KOPT-K1 (cell line): ENCODE results near the gene FAM136A.

ENCODE experiments used
- H3K27ac ChIP-seq: fragments of 200-600 bp; sonication (generic); 2 replicates; pipeline ENCODE4 v1.5.1; 2016; ENCODE audit warnings: antibody characterized with exemption, mild to moderate bottlenecking, low read depth, low read length; ENCODE audit not compliant: poor library complexity, severe bottlenecking
- H3K36me3 ChIP-seq: fragments of 200-600 bp; sonication (generic); 2 replicates; pipeline ENCODE4 v1.5.1; 2017; ENCODE audit warnings: antibody characterized with exemption, mild to moderate bottlenecking, low read length, moderate library complexity; ENCODE audit not compliant: insufficient read depth
- H3K9me3 ChIP-seq: fragments of 200-600 bp; sonication (generic); 2 replicates; pipeline ENCODE4 v1.5.1; 2017; ENCODE audit warnings: antibody characterized with exemption, low read length, mild to moderate bottlenecking; ENCODE audit not compliant: insufficient read depth, poor library complexity, severe bottlenecking

FAM136A gene

GRCh38 chr2:70258532-70258875 is 43.4 kb downstream of the FAM136A start:
- Histone ChIP-seq H3K36me3 (peaks cover 31% of the 10 kb centered on the region), H3K9me3 (no peaks in the 10 kb centered on the region), H3K27ac (peak overlapping the region; percentile 68)

- Histone ChIP-seq H3K36me3 (peaks cover 9% of the 10 kb centered on the region), H3K9me3 (no peaks in the 10 kb centered on the region), H3K27ac (no peak overlapping the region)
Measured at GRCh38 chr2:70255637-70256314, 46.1 kb downstream of the FAM136A start.

DNA sequence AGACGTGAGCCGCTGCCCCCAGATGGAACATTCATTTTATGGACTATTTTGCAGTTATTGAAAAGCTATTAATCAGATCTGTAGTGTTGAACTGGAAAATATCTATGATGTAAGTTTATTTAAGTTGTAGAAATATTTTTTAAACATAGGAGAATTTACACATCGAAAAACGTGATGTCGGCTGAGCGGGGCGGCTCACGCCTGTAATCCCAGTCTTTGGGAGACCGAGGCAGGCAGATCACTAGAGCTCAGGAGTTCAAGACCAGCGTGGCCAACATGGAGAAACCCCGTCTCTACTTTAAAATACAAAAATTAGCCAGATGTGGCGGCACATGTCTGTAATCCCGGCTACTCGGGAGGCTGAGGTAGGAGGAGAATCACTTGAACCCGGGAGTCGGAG is 51.4 kb downstream of the FAM136A start:
- Histone ChIP-seq H3K27ac (no peak overlapping the region), H3K36me3 (peaks cover 8% of the 10 kb centered on the region; the same call in 1 of the 2 replicates), H3K9me3 (no peaks in the 10 kb centered on the region)

- H3K27ac ChIP-seq, result peak within 1 kb of the TSS; percentile 97
- no peaks in the 10 kb centered on the region for H3K9me3 ChIP-seq
- H3K36me3 ChIP-seq, result peaks cover 28% of the 10 kb centered on the region
Measured at GRCh38 chr2:70248181-70248847, 53.6 kb downstream of the FAM136A start, which contains the start of gene TIA1. Gene TIA1, minus strand, starts transcription at chr2:70248628. Its CDS starts 198 bp downstream, at chr2:70248430.

DNA sequence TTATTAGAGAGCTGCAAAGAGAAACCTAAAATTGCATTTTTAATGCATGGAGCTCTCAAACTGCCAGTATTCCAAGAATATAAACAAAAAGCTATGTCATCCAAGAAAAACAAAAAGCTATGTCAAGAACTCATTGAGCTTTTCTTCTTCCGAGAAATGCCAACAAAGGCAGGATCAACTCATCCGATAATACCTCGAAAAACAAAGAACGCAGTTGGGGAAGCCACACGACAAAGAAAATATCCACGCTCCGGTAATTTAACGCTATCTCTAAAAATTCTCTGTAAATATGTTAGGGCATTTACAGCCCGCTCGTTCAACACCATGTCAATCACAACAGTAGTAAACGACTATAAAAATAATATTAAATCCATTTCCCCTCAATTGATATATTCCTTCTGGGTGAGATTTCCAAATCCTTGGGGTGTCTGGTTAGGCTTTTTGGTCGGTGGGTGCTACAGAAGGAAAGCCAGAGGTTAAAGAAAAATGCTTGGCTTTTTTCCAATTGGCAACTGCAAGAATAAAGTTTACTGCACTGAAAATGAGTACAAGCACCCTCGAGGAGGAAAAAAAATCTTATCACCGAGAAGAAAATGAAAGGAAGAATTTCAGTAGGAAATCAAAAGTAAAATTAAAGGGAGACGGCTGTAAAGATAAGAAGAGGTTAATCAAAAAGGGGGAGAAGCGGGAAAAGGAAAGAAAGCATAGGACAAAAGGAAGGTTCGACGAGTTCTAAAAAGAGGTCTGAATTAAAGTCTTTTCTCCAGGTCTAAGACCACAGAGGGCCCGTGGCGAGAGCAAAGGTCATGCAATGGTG is 54.3 kb downstream of the FAM136A start:
- H3K27ac ChIP-seq, result peak overlapping the region; percentile 97
- peaks cover 35% of the 10 kb centered on the region for H3K36me3 ChIP-seq
- H3K9me3 ChIP-seq, result no peaks in the 10 kb centered on the region
